ENCODE measurements around the gene MBP.

DNA sequence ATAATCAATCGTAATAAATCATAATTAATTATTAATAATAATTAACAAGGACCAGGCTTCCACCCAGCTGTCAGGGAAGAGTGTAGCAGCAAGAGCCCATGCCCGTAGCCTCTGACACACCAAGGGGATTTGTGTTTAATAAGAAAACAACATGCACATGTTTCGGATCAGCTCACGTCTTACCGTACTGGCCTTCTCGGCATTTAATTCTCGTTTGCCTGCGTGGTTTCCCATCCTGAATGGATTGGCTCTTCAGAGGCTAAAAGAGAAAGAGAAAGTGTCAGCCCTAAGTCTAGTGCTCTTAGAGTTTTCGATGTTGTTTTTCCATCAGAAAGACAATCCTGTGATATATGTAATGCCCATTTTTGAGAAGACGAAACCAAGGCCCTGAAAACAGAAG, 27.6 kb downstream of the MBP start:
- TF ChIP-seq, protein P1, sequence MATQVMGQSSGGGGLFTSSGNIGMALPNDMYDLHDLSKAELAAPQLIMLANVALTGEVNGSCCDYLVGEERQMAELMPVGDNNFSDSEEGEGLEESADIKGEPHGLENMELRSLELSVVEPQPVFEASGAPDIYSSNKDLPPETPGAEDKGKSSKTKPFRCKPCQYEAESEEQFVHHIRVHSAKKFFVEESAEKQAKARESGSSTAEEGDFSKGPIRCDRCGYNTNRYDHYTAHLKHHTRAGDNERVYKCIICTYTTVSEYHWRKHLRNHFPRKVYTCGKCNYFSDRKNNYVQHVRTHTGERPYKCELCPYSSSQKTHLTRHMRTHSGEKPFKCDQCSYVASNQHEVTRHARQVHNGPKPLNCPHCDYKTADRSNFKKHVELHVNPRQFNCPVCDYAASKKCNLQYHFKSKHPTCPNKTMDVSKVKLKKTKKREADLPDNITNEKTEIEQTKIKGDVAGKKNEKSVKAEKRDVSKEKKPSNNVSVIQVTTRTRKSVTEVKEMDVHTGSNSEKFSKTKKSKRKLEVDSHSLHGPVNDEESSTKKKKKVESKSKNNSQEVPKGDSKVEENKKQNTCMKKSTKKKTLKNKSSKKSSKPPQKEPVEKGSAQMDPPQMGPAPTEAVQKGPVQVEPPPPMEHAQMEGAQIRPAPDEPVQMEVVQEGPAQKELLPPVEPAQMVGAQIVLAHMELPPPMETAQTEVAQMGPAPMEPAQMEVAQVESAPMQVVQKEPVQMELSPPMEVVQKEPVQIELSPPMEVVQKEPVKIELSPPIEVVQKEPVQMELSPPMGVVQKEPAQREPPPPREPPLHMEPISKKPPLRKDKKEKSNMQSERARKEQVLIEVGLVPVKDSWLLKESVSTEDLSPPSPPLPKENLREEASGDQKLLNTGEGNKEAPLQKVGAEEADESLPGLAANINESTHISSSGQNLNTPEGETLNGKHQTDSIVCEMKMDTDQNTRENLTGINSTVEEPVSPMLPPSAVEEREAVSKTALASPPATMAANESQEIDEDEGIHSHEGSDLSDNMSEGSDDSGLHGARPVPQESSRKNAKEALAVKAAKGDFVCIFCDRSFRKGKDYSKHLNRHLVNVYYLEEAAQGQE (IDR thresholded peaks at IDR 0.05; ENCODE audit: insufficient read depth in 1 of 2, low read depth in 2 of 2, low read length in 2 of 2), result no peak
- TF ChIP-seq TAF1 (IDR thresholded peaks at IDR 0.05; ENCODE audit: borderline replicate concordance, insufficient read depth, low read length), result no peak
- no peak for TF ChIP-seq FOXP2 (optimal IDR thresholded peaks at IDR 0.05; ENCODE audit: borderline replicate concordance, extremely low read depth, extremely low read length, insufficient read depth)
- TF ChIP-seq POLR2AphosphoS5 (IDR thresholded peaks at IDR 0.05; ENCODE audit: low read depth, low read length), result no peak

All from PFSK-1 (cell line).